ENCODE measurements around the gene HCRT.

DNA sequence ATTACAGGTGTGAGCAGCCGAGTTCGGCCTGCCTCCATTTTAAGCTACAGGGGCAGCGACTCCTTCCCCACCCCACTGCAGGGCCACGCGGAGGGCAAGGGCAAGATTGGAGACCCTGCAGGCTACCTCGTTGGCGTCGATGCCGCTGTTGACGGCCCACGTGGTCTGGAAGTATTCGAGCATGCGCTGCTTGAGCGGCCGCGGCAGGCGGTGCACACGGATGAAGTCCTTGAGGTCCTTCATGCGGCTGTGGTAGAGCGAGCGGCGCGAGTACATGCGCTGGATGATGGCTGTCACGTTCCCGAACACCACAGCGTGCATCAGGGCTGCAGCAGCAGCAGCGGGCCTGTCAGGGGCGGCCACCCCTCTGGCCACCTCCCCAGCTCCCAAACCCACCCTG is 15.9 kb downstream of the HCRT start:
- TF ChIP-seq, protein P1, sequence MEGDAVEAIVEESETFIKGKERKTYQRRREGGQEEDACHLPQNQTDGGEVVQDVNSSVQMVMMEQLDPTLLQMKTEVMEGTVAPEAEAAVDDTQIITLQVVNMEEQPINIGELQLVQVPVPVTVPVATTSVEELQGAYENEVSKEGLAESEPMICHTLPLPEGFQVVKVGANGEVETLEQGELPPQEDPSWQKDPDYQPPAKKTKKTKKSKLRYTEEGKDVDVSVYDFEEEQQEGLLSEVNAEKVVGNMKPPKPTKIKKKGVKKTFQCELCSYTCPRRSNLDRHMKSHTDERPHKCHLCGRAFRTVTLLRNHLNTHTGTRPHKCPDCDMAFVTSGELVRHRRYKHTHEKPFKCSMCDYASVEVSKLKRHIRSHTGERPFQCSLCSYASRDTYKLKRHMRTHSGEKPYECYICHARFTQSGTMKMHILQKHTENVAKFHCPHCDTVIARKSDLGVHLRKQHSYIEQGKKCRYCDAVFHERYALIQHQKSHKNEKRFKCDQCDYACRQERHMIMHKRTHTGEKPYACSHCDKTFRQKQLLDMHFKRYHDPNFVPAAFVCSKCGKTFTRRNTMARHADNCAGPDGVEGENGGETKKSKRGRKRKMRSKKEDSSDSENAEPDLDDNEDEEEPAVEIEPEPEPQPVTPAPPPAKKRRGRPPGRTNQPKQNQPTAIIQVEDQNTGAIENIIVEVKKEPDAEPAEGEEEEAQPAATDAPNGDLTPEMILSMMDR (IDR thresholded peaks at IDR 0.05; ENCODE audit: low read length): no peak
- no peak for TF ChIP-seq EZH2 (optimal IDR thresholded peaks at IDR 0.05; ENCODE audit: low read depth, low read length)
